Esophagus squamous epithelium (tissue), 4 donors: ENCODE data around the gene KANK2.

ENCODE experiments used
- CTCF ChIP-seq, 6 experiments: fragments of 450-650 bp in 4 of 6; fragments of 200-600 bp in 2 of 6; sonication (generic) in 2 of 6; IDR thresholded peaks; one replicate each; pipeline ENCODE4 v1.5.1; 2016 to 2019; ENCODE audit warnings: antibody characterized with exemption in 6 of 6, mild to moderate bottlenecking in 4 of 6, moderate library complexity in 4 of 6
- POLR2A ChIP-seq, 4 donors: fragments of 450-650 bp; IDR thresholded peaks; one replicate each; pipeline ENCODE4 v1.6.1; 2017; ENCODE audit warnings: antibody characterized with exemption in 4 of 4, mild to moderate bottlenecking in 4 of 4, moderate library complexity in 3 of 4

- TF ChIP-seq CTCF (IDR thresholded peaks at IDR 0.05): peak; percentile 60 to 85 (median 68)
- no peak for TF ChIP-seq POLR2A (IDR thresholded peaks at IDR 0.05)
These were observed 6.1 kb upstream of the KANK2 start for GRCh38 chr19:11203194-11204075.
